Glutamatergic neuron (in vitro differentiated cells): ENCODE data around the gene TMPRSS3. TPM values are rescaled to one million over a fixed set of nuclear protein-coding genes. Genes with fewer than 3 reads are reported as not detected.

ENCODE experiments used
- DNase-seq: peaks from one replicate; pipeline ENCODE4 v3.0.0; 2022
- H3K27ac Mint-ChIP-seq: one replicate; pipeline ENCODE4 v1.8.0; 2020; ENCODE audit warnings: mild to moderate bottlenecking, mixed read lengths, inconsistent platforms; ENCODE audit not compliant: unreplicated experiment
- H3K27me3 Mint-ChIP-seq: one replicate; pipeline ENCODE4 v1.8.0; 2020; ENCODE audit warnings: mild to moderate bottlenecking, moderate library complexity, mixed read lengths, inconsistent platforms; ENCODE audit not compliant: unreplicated experiment
- H3K36me3 Mint-ChIP-seq: one replicate; pipeline ENCODE4 v1.8.0; 2020; ENCODE audit warnings: mild to moderate bottlenecking, mixed read lengths, inconsistent platforms; ENCODE audit not compliant: unreplicated experiment
- H3K4me1 Mint-ChIP-seq: one replicate; pipeline ENCODE4 v1.8.0; 2020; ENCODE audit warnings: mild to moderate bottlenecking, low read depth, mixed read lengths, inconsistent platforms; ENCODE audit not compliant: unreplicated experiment
- H3K4me3 Mint-ChIP-seq: one replicate; pipeline ENCODE4 v1.8.0; 2020; ENCODE audit warnings: mild to moderate bottlenecking, mixed read lengths, inconsistent platforms; ENCODE audit not compliant: unreplicated experiment
- H3K9me3 Mint-ChIP-seq: one replicate; pipeline ENCODE4 v1.8.0; 2020; ENCODE audit warnings: mild to moderate bottlenecking, moderate library complexity, mixed read lengths, inconsistent platforms; ENCODE audit not compliant: unreplicated experiment
- total RNA-seq: library from RNA; stranded (reverse); fragmentation: NEBNext Ultra II Directional; extraction: Animal tissue kit (Norgen Biotek cat#: 25700); gene quantifications from one replicate; pipeline ENCODE4 v1.2.1, GENCODE V29; 2021; ENCODE audit not compliant: unreplicated experiment
- TF ChIP-seq, protein P1 (sequence below): fragments of 200-600 bp; sonication (generic); IDR thresholded peaks from one replicate; pipeline ENCODE4 v1.5.0; 2021; ENCODE audit not compliant: partially characterized antibody, unreplicated experiment

TMPRSS3 gene
- total RNA-seq, 1 donor from 2014 or later: 0.71 TPM

DNA sequence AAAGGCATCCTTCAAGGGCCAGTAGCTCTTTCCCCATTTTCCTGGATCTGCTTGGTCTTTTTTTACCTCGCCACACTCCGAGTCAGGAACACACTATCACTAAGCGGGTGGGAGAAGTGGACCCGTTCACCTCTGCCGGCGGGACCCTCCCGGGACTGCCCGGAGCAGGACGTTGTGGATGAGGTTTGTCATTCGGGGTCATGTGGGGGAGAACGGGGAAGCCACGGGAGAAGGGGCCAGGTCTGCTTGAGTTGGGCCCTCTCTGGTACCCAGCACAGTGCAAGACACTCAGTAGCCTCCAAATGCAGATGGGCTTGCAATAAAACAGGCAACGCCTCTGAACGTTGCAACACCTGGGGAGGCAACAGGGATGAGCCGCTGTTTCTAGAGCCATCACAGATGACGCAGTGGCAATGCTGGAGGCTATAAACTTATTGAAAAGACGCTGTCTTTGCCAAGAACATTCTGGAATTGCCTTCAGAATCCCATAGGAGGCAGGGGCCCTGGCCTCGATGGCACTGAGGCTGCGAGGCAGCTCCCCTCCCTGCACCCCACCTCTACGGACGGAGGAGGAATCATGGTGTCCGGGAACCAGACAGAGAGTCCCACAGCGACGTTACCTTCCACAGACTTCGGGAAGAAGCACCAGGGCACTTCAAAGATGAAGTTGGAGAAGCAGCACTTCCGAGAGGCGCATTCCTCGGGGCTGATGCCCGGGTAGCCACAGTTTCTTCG is 48.8 kb downstream of the TMPRSS3 start:
- Mint-ChIP-seq H3K36me3 (peaks cover 4% of the 10 kb centered on the region), H3K9me3 (peaks cover 5% of the 10 kb centered on the region), H3K27me3 (no peaks in the 10 kb centered on the region), H3K27ac (no peak overlapping the region), H3K4me1 (peaks cover 3% of the 10 kb centered on the region), H3K4me3 (no peak overlapping the region)
- TF ChIP-seq, protein P1, sequence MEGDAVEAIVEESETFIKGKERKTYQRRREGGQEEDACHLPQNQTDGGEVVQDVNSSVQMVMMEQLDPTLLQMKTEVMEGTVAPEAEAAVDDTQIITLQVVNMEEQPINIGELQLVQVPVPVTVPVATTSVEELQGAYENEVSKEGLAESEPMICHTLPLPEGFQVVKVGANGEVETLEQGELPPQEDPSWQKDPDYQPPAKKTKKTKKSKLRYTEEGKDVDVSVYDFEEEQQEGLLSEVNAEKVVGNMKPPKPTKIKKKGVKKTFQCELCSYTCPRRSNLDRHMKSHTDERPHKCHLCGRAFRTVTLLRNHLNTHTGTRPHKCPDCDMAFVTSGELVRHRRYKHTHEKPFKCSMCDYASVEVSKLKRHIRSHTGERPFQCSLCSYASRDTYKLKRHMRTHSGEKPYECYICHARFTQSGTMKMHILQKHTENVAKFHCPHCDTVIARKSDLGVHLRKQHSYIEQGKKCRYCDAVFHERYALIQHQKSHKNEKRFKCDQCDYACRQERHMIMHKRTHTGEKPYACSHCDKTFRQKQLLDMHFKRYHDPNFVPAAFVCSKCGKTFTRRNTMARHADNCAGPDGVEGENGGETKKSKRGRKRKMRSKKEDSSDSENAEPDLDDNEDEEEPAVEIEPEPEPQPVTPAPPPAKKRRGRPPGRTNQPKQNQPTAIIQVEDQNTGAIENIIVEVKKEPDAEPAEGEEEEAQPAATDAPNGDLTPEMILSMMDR: no peak
- no peak for DNase-seq

DNA sequence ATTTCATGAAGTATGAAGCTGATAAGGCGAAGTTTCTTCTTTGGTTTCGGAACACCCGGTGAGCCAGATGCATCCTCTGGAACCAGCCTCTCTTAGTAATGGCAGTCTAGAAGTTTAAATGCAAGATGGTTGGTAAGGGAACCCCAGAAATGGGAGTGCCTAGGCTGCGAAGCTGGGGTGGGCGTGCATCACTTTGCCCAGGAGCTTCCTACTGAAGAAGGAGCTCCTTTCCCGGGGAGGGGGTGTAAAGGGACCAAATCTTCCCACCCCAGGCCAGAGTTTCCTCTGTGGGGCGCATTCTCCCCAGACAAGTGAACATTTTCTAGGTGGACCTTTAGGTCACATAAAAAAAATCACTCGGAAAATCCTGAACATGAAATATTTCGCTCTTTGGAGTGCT is 49.4 kb downstream of the TMPRSS3 start:
- H3K27me3 Mint-ChIP-seq: no peaks in the 10 kb centered on the region
- H3K9me3 Mint-ChIP-seq: peaks cover 5% of the 10 kb centered on the region
- H3K27ac Mint-ChIP-seq: no peak overlapping the region
- peaks cover 4% of the 10 kb centered on the region for H3K36me3 Mint-ChIP-seq
- H3K4me1 Mint-ChIP-seq: peaks cover 3% of the 10 kb centered on the region
- TF ChIP-seq, protein P1: no peak
- DNase-seq: no peak
- no peak overlapping the region for H3K4me3 Mint-ChIP-seq

- Mint-ChIP-seq H3K27me3 (no peaks in the 10 kb centered on the region), H3K27ac (no peak overlapping the region), H3K4me1 (peaks cover 2% of the 10 kb centered on the region), H3K36me3 (peaks cover 4% of the 10 kb centered on the region), H3K9me3 (peaks cover 5% of the 10 kb centered on the region), H3K4me3 (no peak overlapping the region)
- DNase-seq: no peak
- TF ChIP-seq, protein P1: no peak
These were observed 51.2 kb downstream of the TMPRSS3 start for GRCh38 chr21:42344631-42345030.

GRCh38 chr21:42343963-42344510 is 51.8 kb downstream of the TMPRSS3 start:
- Mint-ChIP-seq H3K4me3 (no peak overlapping the region), H3K27me3 (no peaks in the 10 kb centered on the region), H3K36me3 (peaks cover 4% of the 10 kb centered on the region), H3K4me1 (peaks cover 2% of the 10 kb centered on the region), H3K27ac (no peak overlapping the region), H3K9me3 (peaks cover 5% of the 10 kb centered on the region)
- no peak for DNase-seq
- TF ChIP-seq, protein P1: no peak

GRCh38 chr21:42343556-42343955 is 52.3 kb downstream of the TMPRSS3 start:
- Mint-ChIP-seq H3K36me3 (peaks cover 4% of the 10 kb centered on the region), H3K27ac (no peak overlapping the region), H3K27me3 (no peaks in the 10 kb centered on the region), H3K4me3 (no peak overlapping the region), H3K9me3 (peaks cover 5% of the 10 kb centered on the region), H3K4me1 (peaks cover 7% of the 10 kb centered on the region)
- no peak for DNase-seq
- TF ChIP-seq, protein P1: no peak
